Aorta (tissue), 5 donors: ENCODE data around the gene FNDC7. TPM values are rescaled to one million over a fixed set of nuclear protein-coding genes. Genes with fewer than 3 reads are reported as not detected.
A peak's percentile ranks its signal among the peaks of the same experiment; 100 is the strongest.

Experiments
- ATAC-seq: fragments of 200-7000 bp; cut with Tn5 transposase; one replicate; pipeline ENCODE4 v1.9.1; 2022; ENCODE audit warnings: moderate library complexity; ENCODE audit not compliant: low FRiP score
- DNase-seq, 2 donors: peaks; one replicate each; pipeline ENCODE4 v3.0.0-alpha.2; 2020
- H3K27ac ChIP-seq, 2 donors: one replicate each; pipeline ENCODE4 v1.5.1; 2013; ENCODE audit warnings: low read length in 2 of 2, mild to moderate bottlenecking in 2 of 2, moderate library complexity in 2 of 2, control low read depth in 1 of 2, inconsistent platforms in 1 of 2, low read depth in 1 of 2
- H3K27me3 ChIP-seq, 2 donors: one replicate each; pipeline ENCODE4 v1.6.1; 2013; ENCODE audit warnings: control low read depth in 1 of 2, low read length in 1 of 2, mild to moderate bottlenecking in 1 of 2, moderate library complexity in 1 of 2; ENCODE audit not compliant: insufficient read depth in 2 of 2, control insufficient read depth in 1 of 2
- H3K36me3 ChIP-seq, 2 donors: one replicate each; pipeline ENCODE4 v1.6.1; 2013; ENCODE audit warnings: control low read depth in 1 of 2, low read length in 1 of 2, mild to moderate bottlenecking in 1 of 2; ENCODE audit not compliant: insufficient read depth in 2 of 2, control insufficient read depth in 1 of 2
- H3K4me1 ChIP-seq, 2 donors: one replicate each; pipeline ENCODE4 v1.6.1; 2013; ENCODE audit warnings: low read length in 2 of 2, control low read depth in 1 of 2, mild to moderate bottlenecking in 1 of 2, moderate library complexity in 1 of 2; ENCODE audit not compliant: insufficient read depth in 2 of 2, control insufficient read depth in 1 of 2
- H3K4me3 ChIP-seq, 2 donors: one replicate each; pipeline ENCODE4 v1.5.1; 2013; ENCODE audit warnings: low read length in 2 of 2, control low read depth in 1 of 2, mild to moderate bottlenecking in 1 of 2
- H3K9me3 ChIP-seq: one replicate; pipeline ENCODE4 v1.6.1; 2013; ENCODE audit warnings: mild to moderate bottlenecking, low read length; ENCODE audit not compliant: control insufficient read depth
- WGBS, 2 donors: extraction: QIAGEN DNeasy Blood & Tissue Kit; methylation state at CpG; one replicate each; pipeline ENCODE4 v1.1.7; 2013; 5-methylcytosine and 5-hydroxymethylcytosine counted together
- intact Hi-C, 2 donors: fragments of 100-400 bp; cut with DNase I; formaldehyde crosslinking; loops; one replicate each; pipeline versions ENCODE4 v1.14.2 to v1.15.0; 2022
- polyA plus RNA-seq, 2 donors: library from polyadenylated mRNA; stranded (reverse); fragments of 200-250 nt; gene quantifications; one replicate each; pipeline ENCODE4 v1.2.3, GENCODE V29; 2013
- total RNA-seq, 2 donors: library from RNA; stranded (reverse); fragmentation: NEBNext Ultra II Directional; extraction: Animal tissue kit (Norgen Biotek cat#: 25700); gene quantifications; one replicate each; pipeline ENCODE4 v1.2.1, GENCODE V29; 2021
- donor health status: healthy with polysubstance abuse.
- donor health status: Bipolar disorder and iron deficiency.
- donor health status: DM: no; HTN: no; CAD: no.
- donor health status: DM: no; HTN: no; CAD: no.
- donor health status: DM: yes; HTN: yes; CAD: no.

FNDC7 gene
- total and polyA plus RNA-seq, 4 donors = 0.15 TPM; not detected in 3

DNA sequence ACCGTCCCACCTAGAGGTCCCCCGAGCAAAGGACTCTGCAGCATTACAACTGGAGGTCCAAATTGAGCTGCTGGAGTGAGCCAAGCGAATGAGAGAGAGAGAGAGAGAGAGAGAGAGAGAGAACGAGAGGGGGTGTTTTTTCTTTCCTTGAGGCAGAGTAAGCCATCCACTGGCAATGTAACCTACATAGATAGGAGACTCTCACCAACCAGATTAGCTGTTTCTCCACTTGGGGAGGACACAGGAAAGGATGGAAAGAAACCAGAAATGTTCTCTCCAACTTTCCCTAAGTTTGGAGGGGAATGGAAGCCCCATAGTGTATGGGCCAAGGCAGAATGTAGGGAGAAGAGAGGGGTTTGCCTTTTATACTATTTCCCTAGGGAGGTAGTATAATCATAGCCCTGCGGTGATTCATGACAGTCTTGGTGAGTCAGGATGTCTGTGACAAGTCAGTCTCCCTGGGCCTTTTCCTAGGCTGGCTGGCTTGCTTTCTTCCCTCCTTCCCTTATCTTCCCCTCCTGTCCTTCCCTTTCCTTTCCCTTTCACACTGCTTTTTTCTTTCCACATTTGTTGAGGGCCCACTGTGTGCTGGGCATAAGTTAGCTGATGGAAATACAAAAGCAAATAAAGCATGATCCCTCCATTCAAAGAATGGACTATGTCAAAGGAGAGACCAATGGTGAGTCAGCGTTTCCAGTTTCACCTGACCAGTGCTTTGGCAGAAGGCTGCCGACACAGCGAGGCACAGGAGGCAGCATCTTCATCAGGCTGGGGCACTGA, 7.1 kb downstream of the FNDC7 start:
- ATAC-seq (peak; percentile 55), DNase-seq (peak in 1 of 2 donors; percentile 54)
- peaks cover 0 to 3% of the 10 kb centered on the region in 2 donors for H3K4me1 ChIP-seq
- H3K9me3 ChIP-seq = no peaks in the 10 kb centered on the region
- H3K27ac ChIP-seq = no peak overlapping the region
- 41 to 46% methylated on average over 8 of the region's 8 CpGs for WGBS, 2 donors
- H3K27me3 ChIP-seq = no peaks in the 10 kb centered on the region
- intact Hi-C loops = no loop called here
- no peaks in the 10 kb centered on the region for H3K36me3 ChIP-seq
- H3K4me3 ChIP-seq = no peak overlapping the region

DNA sequence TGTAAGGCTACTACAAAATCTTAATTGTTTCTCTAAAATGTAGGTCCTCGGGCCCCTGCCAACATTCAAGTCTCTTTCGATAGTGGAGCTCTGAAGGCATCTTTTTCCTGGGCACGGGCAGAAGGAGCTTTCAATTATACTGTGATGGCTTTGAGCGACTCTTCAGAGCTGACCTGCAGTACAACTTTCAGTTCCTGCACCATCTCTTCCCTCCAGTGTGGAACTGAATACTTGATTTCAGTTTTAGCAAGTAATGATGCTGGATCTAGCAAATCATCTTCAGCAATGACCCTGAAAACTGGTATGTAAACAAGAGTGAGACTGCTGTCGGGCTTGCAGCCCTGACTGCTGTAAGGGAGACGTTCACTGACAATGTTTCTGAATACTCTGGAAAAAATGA, 9.6 kb downstream of the FNDC7 start:
- no peak for ATAC-seq
- no peak overlapping the region for H3K4me3 ChIP-seq
- H3K36me3 ChIP-seq = no peaks in the 10 kb centered on the region
- H3K4me1 ChIP-seq = peaks cover 0 to 3% of the 10 kb centered on the region in 2 donors
- 67 to 72% methylated on average over 6 of the region's 6 CpGs for WGBS, 2 donors
- DNase-seq = no peak
- no peak overlapping the region for H3K27ac ChIP-seq
- no peaks in the 10 kb centered on the region for H3K27me3 ChIP-seq
- no peaks in the 10 kb centered on the region for H3K9me3 ChIP-seq
- intact Hi-C loops = no loop called here

DNA sequence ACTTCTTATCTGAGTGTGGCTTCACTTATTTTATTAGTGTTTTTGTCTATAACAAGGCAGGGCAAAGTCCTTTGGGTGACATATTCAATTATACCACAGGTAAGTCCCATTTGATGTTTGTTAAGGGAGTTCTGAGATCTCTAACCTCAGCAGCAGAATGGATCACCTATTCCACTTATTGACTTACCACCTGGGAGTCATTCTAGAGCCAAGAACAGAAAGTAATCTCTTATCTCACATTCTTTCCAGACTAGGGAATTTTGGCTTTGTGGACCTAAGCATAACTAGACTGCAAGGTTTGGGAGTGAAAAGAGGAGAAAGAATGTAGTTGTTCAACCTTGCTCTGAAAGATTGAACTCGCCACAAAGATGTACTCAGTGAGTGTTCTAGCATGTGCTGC, 13.2 kb downstream of the FNDC7 start:
- 86 to 91% methylated on average over 1 of the region's 1 CpG for WGBS, 2 donors
- Histone ChIP-seq H3K36me3 (no peaks in the 10 kb centered on the region), H3K4me1 (no peaks in the 10 kb centered on the region), H3K27me3 (no peaks in the 10 kb centered on the region), H3K9me3 (no peaks in the 10 kb centered on the region), H3K27ac (no peak overlapping the region), H3K4me3 (no peak overlapping the region)
- ATAC-seq (no peak), DNase-seq (no peak)
- intact Hi-C loops = no loop called here

DNA sequence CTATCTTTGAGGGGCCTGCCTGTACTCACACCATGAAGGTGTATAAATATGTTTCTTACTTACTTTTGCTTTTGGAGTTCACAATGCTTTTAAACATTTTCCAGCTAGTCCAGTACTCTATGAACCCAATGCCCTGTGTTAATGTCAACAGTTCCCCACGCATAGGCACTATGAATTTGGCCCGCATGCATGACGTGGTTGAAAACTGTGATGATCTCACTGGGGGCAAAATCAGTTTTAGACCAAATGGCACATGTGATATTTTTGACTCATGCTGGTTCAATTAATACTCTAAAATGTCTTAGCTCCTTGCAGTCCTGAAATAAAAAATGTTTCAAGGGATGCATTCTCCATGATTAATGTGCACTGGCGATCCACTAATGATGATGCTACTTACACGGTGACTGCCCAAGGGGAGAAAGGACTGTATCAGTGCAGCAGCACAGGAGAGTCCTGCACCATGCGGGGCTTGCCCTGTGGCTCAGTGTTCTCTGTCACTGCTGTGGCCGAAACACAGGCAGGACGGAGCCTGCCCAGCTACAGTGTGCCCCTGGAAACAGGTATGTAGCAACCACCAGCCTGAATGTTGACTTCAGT, 15.7 kb downstream of the FNDC7 start:
- Histone ChIP-seq H3K27ac (no peak overlapping the region), H3K36me3 (no peaks in the 10 kb centered on the region), H3K4me1 (no peaks in the 10 kb centered on the region), H3K4me3 (no peak overlapping the region), H3K9me3 (no peaks in the 10 kb centered on the region), H3K27me3 (no peaks in the 10 kb centered on the region)
- 82 to 90% methylated on average over 8 of the region's 8 CpGs for WGBS, 2 donors
- intact Hi-C loops = no loop called here
- ATAC-seq (no peak), DNase-seq (no peak)

DNA sequence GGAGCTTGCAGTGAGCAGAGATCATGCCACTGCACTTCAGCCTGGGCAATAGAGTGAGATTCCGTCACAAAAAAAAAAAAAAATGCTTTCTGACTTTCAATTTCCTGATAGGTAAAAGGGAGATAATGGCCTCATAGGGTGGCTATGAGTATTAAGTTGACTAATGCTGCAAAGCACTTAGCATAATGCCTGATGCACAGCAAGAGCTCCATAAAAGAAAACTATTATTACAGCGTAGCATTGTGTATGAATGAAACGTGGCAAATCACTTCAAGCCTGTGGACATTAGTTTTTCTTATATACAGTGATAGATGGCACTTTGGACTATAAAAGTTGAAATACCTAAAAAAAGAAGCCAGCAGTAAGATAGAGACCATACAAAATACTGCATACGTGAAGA, 16.8 kb downstream of the FNDC7 start:
- H3K27ac ChIP-seq = no peak overlapping the region
- H3K9me3 ChIP-seq = no peaks in the 10 kb centered on the region
- H3K4me3 ChIP-seq = no peak overlapping the region
- DNase-seq = no peak
- ATAC-seq = no peak
- H3K4me1 ChIP-seq = no peaks in the 10 kb centered on the region
- intact Hi-C loops = no loop called here
- H3K27me3 ChIP-seq = no peaks in the 10 kb centered on the region
- 89 to 91% methylated on average over 4 of the region's 4 CpGs for WGBS, 2 donors
- no peaks in the 10 kb centered on the region for H3K36me3 ChIP-seq

DNA sequence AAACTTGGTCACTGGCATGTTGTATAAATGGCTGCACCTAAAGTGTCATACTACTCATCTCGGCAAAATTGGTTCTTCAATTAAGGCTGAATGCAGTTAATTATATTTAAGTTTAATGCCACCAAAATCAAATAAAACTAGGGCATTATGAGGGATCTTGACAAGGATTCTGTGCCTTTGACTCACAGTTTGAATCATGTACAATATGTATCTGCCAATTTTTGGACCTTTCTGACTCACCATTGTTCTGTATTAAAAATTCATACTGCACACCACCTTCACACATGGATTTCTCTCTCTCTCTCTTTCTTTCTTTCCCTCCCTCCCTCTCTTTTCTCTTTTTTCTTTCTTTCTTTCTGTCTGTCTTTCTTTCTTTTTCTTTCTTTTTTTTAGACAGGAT, 19.7 kb downstream of the FNDC7 start:
- Histone ChIP-seq H3K4me3 (no peak overlapping the region), H3K4me1 (no peaks in the 10 kb centered on the region), H3K27ac (no peak overlapping the region), H3K27me3 (no peaks in the 10 kb centered on the region), H3K36me3 (no peaks in the 10 kb centered on the region), H3K9me3 (no peaks in the 10 kb centered on the region)
- 97% methylated on average over 1 of the region's 1 CpG for WGBS, 2 donors
- ATAC-seq (no peak), DNase-seq (no peak)
- intact Hi-C loops = no loop called here

DNA sequence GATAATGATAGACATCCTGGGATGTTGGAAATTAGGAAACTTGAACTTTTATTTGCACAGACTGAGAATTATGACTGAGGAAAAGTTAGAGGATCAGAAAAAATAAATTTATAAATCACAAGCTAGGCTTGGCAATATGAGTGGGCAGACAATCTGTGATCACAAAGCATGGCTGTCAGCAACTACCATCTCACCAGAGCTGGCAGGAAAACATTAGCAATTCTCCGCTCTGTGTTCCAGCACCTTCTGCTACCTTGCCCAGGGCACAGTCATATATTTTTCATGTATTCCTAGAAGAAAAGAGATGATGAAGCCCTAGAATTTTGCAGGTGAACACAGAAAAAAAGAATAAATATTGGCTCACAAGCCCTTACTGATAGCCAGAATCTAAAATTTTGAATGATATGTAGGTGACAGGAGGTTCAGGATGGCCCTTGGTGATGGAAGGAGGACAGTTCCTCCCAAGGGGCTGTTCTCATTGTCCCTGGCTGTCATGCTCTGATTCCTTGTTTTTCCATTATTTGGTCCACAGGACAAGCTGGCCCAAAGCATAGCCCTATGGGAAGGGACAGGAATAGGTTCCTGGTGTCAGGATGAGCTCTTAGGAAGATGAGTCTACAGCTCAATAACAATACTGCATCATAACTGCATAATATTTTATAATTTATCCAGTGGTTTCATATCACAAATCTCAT, 21.6 kb downstream of the FNDC7 start:
- H3K27me3 ChIP-seq = no peaks in the 10 kb centered on the region
- H3K4me1 ChIP-seq = no peaks in the 10 kb centered on the region
- H3K4me3 ChIP-seq = no peak overlapping the region
- no peak for ATAC-seq
- 96 to 100% methylated on average over 1 of the region's 1 CpG for WGBS, 2 donors
- DNase-seq = no peak
- no peaks in the 10 kb centered on the region for H3K36me3 ChIP-seq
- H3K27ac ChIP-seq = no peak overlapping the region
- intact Hi-C loops = no loop called here
- no peaks in the 10 kb centered on the region for H3K9me3 ChIP-seq

- Histone ChIP-seq H3K27ac (no peak overlapping the region), H3K4me1 (no peaks in the 10 kb centered on the region), H3K36me3 (no peaks in the 10 kb centered on the region), H3K27me3 (no peaks in the 10 kb centered on the region), H3K9me3 (no peaks in the 10 kb centered on the region), H3K4me3 (no peak overlapping the region)
- DNase-seq = no peak
- ATAC-seq = no peak
- WGBS, 2 donors = 71 to 78% methylated on average over 6 of the region's 6 CpGs
- intact Hi-C loops = no loop called here
These were observed 29.5 kb downstream of the FNDC7 start for GRCh38 chr1:108742253-108742652.
